HG02623 (cell line): ENCODE measurements around the gene PSAP.
"Not testable (repeated sequence)": the region's sequence is repeated elsewhere in the genome, so short reads cannot be mapped to it uniquely, and the experiment has no call there.

ENCODE experiments used
- ATAC-seq: cut with Tn5 transposase; IDR thresholded peaks from one replicate; pipeline ENCODE4 v1.9.1; 2021; ENCODE audit warnings: moderate library complexity; ENCODE audit not compliant: unreplicated experiment

Gene PSAP

DNA sequence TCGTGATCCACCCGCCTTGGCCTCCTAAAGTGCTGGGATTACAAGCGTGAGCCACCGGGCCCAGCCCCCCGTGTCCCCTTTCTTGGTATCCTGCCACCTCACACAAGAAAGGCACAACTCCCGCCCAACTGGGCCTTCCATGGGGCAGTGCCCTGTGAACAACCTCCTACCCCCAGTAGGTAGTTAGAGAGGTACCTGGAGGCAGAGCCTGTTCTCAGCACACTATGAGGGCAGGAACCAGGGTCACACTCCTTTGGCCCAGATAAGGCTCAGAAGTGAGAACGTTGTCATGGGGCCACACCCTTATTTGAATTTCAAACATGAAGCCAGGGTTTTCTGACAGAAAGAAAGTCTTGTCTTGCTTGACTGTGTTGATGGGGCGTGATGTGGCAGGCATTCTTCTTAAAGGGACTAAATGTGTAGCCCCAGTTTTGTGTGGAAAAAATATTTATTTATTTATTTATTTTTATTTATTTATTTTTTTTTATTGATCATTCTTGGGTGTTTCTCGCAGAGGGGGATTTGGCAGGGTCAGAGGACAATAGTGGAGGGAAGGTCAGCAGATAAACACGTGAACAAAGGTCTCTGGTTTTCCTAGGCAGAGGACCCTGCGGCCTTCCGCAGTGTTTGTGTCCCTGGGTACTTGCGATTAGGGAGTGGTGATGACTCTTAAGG lies 23.8 kb upstream of the PSAP start:
- not testable (repeated sequence) for ATAC-seq

DNA sequence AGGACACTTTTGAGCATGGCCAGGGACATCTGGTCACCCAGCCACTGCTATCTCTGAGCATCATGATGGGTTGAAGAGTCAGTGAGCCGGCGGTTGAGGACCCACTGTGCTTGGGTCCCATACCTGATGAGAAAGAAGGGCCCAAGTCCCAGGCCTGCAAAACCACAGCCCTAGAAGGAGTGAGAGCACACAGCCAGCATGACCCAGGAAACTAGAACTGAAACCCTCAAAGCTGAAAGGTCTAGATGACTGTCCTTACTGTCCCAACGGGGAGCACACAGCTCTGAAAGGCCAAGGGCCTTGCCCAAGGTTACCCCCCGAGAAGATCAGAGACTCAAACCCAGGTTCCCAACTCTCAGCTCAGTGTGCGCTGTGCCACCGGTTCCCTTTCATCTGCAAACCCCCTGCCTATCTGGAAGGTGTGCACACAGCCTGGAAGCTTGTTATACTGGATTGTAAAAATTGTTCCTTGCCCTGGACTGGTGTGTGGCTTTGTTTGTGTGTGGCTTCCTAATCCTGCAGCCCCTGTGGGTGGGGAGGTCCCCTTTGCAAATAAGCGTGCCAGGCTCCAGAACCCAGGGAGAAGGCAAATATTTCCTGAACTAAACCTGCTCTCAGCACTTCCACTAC lies 22.6 kb upstream of the PSAP start:
- ATAC-seq = peak; percentile 96

- ATAC-seq = not testable (repeated sequence)
Observed at GRCh38 chr10:71869601-71870000, 18.6 kb upstream of the PSAP start.

DNA sequence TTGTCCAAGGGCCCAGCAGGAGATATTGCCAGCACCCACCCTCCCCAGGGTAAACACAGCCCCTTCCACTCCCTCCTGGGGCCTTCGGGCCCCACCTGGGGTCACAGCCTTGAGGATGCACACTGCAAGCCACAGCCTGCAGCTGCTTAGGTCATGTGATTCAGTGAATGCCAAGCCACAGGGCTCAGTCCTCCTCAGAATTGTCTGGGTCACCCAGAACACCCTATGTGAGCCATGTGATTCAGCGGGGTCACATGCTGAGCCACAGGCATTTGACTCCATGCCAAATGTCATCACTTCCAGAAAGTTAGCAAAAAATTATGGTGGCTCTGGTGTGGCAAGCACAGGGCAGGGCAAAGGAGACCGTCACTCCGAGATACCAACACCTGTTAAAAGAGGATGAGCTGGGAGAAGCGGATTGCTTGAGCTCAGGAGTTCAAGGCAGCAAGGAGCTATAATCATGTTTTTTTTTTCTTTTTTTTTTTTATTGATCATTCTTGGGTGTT lies 17.2 kb upstream of the PSAP start:
- ATAC-seq = no peak

DNA sequence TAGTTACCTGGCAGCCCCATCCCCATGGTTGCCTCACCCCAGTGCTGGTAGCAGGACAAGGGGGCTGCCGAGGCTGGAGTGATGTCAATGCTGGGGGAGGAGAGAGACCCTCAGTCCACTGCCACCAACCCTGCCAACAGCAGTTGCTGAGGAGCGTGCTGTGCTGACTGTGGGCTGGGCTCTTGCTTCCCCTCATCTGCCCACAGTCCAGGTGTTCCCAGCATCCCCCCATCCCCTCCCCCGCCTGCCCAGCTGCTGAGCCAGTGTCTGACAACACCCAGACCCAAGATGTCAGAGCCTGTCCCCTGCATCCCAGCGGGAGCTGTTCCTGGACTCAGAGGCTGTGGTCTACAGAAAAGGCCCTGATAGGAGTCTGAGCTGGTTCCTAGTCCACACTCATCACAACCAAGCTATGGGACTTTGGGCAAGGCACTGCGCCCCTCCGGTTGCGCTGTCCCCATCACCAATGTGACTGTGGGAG lies 14.6 kb upstream of the PSAP start:
- ATAC-seq = no peak

DNA sequence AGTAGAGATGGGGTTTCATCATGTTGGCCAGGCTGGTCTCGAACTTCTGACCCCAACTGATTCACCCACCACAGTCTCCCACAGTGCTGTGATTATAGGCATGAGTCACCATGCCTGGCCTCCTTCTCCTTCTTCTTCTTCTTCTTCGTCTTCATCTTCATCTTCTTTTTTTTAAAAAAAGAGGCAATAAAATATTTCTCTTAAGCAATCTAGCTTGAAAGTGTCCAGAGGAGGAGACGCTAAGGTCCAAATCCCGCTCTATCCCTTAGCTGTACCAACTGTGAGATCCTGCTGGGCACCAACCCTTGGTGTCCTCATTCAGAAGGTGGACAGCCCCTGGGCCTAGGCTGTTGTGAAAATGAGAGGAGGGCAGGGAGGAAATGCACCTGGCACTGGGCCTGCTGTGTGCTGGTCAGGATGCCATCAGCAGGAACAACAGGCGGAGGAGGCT lies 13.9 kb upstream of the PSAP start:
- no peak for ATAC-seq

DNA sequence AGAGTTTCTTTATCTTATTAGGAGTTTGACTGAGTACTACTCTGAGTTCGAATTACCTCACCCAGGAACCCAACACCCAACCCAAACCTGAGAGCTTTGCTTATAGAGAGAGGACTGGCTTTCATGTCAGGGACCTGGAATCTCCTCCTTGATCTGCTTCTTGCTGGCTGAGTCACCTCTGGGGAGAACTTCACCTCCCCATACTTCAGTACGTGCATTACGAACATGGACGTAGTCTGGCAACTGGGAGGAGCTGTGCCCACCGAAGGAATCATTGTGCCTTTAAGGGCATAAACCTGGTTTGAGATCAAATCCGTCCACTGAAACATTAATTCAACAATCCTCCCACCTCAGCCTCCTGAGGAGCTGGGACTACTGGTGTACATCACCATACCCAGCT lies 12.2 kb upstream of the PSAP start:
- no peak for ATAC-seq

GRCh38 chr10:71860243-71861029 lies 9.4 kb upstream of the PSAP start:
- no peak for ATAC-seq

DNA sequence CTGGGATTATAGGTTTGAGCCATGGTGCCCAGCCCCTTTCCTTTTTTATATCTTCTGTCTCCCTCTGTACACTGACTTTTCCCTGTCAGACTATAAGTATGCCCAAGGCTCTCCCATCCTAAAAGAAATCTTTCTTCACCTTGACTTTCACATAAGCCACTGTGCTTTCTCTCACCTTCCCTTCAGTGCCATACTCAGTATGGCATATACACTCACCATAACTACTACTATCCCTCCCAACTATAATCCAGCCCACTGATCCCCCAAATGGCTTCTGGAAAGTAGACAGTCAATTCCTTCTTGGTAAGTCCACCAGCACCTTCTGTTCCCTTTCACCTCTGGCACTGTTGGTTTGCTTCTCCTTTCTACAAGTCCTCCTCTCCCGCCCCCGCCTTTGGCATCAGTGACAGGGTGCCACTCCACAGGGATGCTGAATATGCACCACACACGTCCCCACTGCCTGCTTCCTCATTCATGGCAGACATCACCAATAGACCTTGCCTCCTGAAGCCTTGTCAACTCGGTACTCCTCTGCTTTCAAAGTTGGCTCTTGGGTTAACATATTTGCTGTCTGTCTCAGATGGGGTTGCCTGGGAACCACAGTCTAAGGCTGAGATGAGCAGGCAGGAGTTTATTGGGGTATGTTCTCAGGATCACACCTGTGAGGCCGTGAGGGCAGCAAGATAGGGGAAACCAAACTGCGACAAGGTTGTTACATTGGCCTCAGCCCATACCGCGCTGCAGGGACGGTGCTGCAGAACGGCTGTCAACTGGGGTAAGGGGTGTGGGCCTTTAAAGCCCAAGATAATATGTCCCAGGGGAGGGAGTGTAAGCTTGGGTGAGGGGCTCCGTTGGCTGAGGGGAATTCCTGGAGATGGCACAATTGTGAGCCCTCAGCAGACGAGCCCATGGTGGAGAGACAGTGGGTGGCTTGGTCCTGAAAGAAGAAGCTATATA lies 7.2 kb upstream of the PSAP start:
- no peak for ATAC-seq

GRCh38 chr10:71856619-71857018 lies 5.6 kb upstream of the PSAP start:
- no peak for ATAC-seq

DNA sequence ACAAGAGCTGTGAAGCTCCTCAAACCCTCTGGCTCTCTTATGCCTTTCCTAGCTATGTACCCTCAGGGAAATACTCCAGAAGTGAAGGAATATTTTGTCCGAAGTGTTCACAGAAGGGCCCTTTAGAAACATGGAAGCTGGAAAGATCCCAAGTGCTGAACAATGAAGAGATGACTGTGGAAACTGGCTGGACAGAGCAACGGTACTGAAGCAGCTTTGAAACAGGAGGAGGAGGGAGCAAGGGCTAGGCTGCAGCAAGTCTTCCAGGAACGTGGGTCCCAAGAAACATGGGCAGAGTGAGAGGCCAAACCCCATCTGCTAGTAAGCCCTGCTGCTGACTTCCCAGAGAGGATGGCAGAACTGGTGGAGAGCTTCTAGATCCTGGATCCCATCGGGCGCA lies 3.0 kb upstream of the PSAP start:
- no peak for ATAC-seq

DNA sequence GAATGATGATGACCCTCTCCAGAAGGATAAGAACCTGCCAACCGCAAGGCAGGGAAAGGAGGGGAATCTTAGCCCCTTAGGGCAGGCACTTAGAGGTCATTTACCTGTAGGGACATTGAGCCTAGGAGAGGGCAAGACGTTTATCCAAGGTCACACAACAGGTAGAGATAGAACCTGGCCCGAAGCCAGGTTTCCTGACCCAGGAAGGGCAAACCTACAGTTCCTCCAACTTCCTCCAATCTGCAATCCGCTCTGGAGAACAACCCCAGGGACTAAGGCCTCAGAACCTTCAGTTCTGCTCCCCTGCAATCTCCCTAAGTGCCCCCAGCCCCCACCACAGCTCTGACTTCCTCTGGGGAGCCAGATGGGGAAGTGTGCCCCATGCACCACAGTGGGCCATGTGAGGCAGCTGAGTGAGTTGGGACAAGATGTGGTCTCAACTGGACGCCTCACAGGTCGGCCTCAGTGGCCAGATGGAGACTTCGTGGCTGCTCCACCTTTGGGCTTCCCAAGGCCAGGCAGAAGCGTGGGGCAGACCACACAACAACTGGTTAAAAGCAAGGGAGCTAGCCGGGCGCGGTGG lies 1.4 kb upstream of the PSAP start:
- ATAC-seq = no peak

DNA sequence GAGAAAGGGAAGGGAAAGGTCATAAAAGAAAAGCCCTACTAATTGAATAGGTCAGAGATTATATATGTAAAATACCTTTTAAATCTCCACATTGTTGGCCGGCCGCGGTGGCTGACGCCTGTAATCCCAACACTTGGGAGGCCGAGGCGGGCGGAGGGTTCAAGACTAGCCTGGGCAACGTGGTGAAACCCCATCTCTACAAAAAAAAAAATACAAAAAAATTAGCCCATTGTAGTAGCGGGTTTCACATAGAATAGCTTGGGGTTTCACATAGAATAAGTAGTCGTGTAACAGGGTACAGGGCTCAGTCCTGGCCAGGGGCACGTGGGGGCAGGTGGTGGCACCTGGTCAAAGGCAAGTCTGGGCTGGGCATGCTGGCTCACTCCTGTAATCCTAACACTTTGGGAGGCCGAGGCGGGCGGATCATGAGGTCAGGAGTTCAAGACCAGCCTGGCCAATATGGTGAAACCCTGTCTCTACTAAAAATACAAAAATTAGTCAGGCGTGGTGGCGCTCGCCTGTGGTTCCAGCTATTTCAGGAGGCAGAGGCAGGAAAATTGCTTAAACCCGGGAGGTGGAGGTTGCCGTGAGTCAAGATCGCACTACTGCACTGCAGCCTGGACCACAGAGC lies 529 bp upstream of the PSAP start:
- ATAC-seq = peak; percentile 3

DNA sequence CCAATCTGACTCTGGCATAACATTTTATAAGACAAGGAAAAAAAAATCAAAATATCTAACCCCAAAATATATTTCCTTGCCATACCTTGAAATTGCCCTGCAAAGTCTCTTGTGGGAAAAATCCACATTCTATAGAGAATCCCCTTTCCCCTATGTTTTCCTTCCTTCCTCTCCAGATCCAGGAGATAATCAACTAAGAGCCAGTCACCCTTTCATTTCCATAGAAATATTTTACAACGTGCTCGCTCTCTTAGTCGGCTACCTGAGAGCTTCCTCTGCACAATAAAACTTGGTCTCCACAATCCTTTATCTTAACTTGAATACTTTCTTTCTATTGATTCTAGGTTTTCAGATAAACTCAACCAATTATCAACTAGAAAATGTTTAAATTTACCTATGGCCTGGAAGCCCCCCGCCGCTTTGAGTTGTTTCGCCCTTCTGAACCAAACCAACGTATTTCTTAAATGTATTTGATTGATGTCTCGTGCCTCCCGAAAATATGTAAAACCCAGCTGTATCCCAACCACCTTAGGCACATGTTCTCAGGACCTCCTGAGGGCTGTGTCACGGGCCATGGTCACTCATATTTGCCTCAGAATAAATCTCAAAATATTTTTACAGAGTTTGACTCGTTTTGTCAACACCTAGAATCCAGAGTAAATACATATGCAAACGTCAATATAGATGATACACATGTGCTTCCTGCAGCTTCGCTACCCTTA lies 869 bp downstream of the PSAP start:
- no peak for ATAC-seq

DNA sequence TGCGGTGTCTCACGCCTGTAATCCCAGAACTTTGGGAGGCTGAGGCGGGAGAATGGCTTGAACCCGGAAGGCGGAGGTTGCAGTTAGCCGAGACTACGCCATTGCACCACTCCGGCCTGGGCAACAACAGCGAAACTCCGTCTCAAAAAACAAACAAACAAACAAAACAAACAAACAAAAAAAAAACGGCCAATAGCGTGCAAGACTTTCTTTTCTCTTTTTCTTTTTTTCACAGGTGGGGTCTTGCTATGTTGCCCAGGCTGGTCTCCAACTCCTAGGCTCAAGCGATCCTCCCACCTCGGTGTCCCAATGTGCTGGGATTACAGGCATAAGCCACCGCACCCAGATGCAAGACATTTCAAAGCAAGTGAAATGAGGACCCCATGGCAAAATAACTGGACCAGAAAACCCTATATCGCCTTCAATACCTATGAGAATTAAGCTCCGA lies 1.6 kb downstream of the PSAP start:
- no peak for ATAC-seq

DNA sequence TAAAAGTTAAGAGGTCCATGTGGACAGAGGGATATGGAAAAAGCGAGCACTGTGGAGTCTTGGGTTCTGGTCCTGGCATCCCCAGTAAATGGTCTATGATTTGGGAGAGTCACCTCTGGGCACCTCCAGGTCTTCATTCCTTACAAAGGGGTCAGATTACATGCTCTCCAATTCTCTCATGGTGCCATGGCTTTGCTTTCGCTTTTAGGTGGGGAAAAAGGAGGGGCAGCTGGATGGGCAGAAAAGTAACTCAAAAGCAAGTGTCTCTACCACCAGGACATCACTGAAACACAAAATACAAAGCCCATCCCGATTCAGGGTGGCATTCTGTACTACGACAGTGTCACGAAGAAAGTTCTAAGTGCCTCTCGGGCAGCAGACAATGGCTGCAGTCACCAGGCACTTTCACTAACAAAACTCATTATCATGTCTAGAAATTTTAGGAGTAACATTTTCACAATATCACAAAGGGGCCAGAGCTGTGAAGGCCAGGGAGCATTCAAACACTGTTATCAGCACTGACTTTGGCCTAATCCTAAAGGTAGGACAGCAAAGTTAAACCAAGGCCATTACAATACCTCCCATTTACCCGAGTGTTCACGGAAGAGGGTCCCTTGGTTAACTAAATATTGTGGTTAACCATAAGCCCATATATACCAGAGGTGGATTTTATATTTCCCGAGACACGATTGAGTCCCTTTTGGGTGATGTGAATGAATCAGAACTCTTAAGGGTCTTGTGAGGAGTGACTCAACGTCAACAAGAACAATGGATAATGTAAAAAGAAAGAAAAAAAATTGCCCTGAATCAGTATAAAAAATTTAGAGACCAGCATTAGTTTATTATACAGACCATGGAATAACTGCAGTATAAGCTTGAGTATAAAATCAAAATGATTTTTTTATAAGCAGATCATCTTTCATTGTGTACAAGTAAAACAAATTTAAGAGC lies 2.5 kb downstream of the PSAP start:
- no peak for ATAC-seq

- no peak for ATAC-seq
Observed at GRCh38 chr10:71847418-71847817, 3.6 kb downstream of the PSAP start.

DNA sequence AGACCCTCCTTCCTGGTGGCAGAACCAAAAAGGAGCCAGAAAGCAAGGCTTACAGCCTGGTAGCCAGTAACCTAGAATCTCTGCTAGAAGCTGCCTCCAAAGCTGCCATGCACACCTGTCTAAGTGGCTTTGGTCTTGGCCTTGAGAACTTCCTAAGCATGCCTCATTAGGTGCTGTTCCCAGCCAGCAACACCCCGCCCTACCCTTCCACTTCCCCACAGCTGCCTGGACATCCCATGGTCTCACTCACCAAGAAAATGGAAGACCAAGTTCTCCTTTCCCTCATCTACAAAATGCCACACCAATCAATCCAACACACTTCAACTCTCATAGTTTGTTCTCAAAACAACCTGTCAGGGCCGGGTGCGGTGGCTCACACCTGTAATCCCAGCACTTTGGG lies 4.2 kb downstream of the PSAP start:
- ATAC-seq = no peak
